Smooth muscle cell (in vitro differentiated cells): Measurements from ENCODE around the gene BNIP3. TPM values are rescaled to one million over a fixed set of nuclear protein-coding genes. Genes with fewer than 3 reads are reported as not detected.

ENCODE experiments used
- DNase-seq: peaks from one replicate; lab custom pipeline; 2025; ENCODE audit not compliant: unreplicated experiment; lab: John Stamatoyannopoulos, UW
- H2AFZ ChIP-seq: fragments of 200-600 bp; sonication (generic); 2 replicates; pipeline ENCODE4 v1.6.0; 2016; ENCODE audit warnings: antibody characterized with exemption, low read depth, mild to moderate bottlenecking
- H3F3A ChIP-seq: fragments of 200-600 bp; sonication (generic); 2 replicates; pipeline ENCODE4 v1.6.0; 2017; ENCODE audit warnings: antibody characterized with exemption, low read depth
- H3K27ac ChIP-seq: fragments of 200-600 bp; sonication (generic); 2 replicates; pipeline ENCODE4 v1.5.1; 2016; ENCODE audit warnings: low read depth, mild to moderate bottlenecking
- H3K27me3 ChIP-seq: fragments of 200-600 bp; sonication (generic); 2 replicates; pipeline ENCODE4 v1.6.1; 2016; ENCODE audit warnings: low read depth, mild to moderate bottlenecking
- H3K36me3 ChIP-seq: fragments of 200-600 bp; sonication (generic); 2 replicates; pipeline ENCODE4 v1.5.1; 2016; ENCODE audit warnings: low read depth
- H3K4me1 ChIP-seq: fragments of 200-600 bp; sonication (generic); 2 replicates; pipeline ENCODE4 v1.5.1; 2016; ENCODE audit warnings: low read depth
- H3K4me2 ChIP-seq: fragments of 200-600 bp; sonication (generic); 2 replicates; pipeline ENCODE4 v1.6.0; 2016; ENCODE audit warnings: mild to moderate bottlenecking
- H3K4me3 ChIP-seq: fragments of 200-600 bp; sonication (generic); 2 replicates; pipeline ENCODE4 v1.5.1; 2016; ENCODE audit warnings: mild to moderate bottlenecking
- H3K79me2 ChIP-seq: fragments of 200-600 bp; sonication (generic); 2 replicates; pipeline ENCODE4 v1.6.0; 2016; ENCODE audit warnings: low read depth, mild to moderate bottlenecking
- H3K9ac ChIP-seq: fragments of 200-600 bp; sonication (generic); 2 replicates; pipeline ENCODE4 v1.6.0; 2016; ENCODE audit warnings: low read depth
- H3K9me3 ChIP-seq: fragments of 200-600 bp; sonication (generic); replicated peaks from 2 replicates; pipeline ENCODE4 v1.5.1; 2016; ENCODE audit warnings: low read depth
- H4K20me1 ChIP-seq: fragments of 200-600 bp; sonication (generic); 2 replicates; pipeline ENCODE4 v1.6.0; 2016; ENCODE audit warnings: low read depth
- WGBS: methylation state at CpG from one replicate; pipeline ENCODE4 v1.1.7; 2016; ENCODE audit warnings: low lambda C conversion rate; 5-methylcytosine and 5-hydroxymethylcytosine counted together
- polyA plus RNA-seq: library from polyadenylated mRNA; unstranded; fragments of >200 nt; fragmentation: Nextera tagmentation; extraction: Ambion mirVana; gene quantifications from 2 replicates; pipeline ENCODE4 v1.2.1, GENCODE V29; 2016
- total RNA-seq: library from RNA; depleted of rRNA; stranded (reverse); fragments of >200 nt; gene quantifications from 2 replicates; pipeline ENCODE4 v1.2.3, GENCODE V29; 2014
- TF ChIP-seq, protein P1 (sequence below): fragments of 200-600 bp; sonication (generic); IDR thresholded peaks from 2 replicates; pipeline ENCODE4 v1.5.1; 2017; ENCODE audit warnings: borderline replicate concordance, mild to moderate bottlenecking, antibody characterized with exemption; ENCODE audit not compliant: insufficient read depth, poor library complexity, severe bottlenecking

BNIP3 gene
- total and polyA plus RNA-seq, 2 experiments from 2014 or later, result 213 to 292 TPM

DNA sequence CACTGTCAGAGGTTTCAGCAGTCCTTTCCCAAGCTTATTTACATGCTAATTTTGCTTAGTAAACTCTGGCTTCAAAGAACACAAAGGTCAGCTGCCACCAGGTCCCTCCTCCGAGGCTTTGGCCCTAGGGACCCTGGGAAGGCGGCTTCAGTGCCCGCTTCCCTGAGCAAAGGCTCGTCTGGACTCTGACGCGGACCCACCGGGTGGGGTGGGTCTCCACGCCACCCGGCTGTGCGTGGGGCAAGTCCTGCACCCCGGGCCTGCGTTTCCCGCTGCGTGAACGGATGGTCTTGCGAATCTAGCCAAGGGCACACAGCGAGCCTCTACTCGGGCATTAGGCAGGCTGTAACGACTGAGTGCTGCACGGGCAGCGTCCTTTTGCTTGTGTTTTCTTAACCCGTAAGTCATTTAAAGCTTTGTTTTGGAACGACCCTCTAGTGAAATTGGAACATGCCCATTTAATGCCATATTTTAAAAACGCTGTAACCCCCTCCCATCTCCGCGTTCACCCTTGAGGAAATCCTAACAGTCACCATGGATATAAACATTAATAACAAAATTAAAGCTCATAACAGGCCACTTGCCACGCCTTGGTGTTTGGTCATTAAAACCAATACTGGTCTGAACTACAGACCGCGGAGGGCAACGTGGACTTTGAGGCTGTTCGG lies 828 bp downstream of the BNIP3 start:
- H2AFZ ChIP-seq, result peak overlapping the region; percentile 48
- H3K79me2 ChIP-seq, result peaks cover 58% of the 10 kb centered on the region
- TF ChIP-seq, protein P1, sequence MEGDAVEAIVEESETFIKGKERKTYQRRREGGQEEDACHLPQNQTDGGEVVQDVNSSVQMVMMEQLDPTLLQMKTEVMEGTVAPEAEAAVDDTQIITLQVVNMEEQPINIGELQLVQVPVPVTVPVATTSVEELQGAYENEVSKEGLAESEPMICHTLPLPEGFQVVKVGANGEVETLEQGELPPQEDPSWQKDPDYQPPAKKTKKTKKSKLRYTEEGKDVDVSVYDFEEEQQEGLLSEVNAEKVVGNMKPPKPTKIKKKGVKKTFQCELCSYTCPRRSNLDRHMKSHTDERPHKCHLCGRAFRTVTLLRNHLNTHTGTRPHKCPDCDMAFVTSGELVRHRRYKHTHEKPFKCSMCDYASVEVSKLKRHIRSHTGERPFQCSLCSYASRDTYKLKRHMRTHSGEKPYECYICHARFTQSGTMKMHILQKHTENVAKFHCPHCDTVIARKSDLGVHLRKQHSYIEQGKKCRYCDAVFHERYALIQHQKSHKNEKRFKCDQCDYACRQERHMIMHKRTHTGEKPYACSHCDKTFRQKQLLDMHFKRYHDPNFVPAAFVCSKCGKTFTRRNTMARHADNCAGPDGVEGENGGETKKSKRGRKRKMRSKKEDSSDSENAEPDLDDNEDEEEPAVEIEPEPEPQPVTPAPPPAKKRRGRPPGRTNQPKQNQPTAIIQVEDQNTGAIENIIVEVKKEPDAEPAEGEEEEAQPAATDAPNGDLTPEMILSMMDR, result no peak
- no peak for DNase-seq
- H3K9ac ChIP-seq, result peak overlapping the region; percentile 46
- H3K36me3 ChIP-seq, result no peaks in the 10 kb centered on the region
- H3K4me2 ChIP-seq, result peak overlapping the region; percentile 97
- no peaks in the 10 kb centered on the region for H3K9me3 ChIP-seq
- 2% methylated on average over 31 of the region's 31 CpGs for WGBS
- peaks cover 14% of the 10 kb centered on the region for H3F3A ChIP-seq
- no peaks in the 10 kb centered on the region for H3K27me3 ChIP-seq
- peaks cover 54% of the 10 kb centered on the region for H4K20me1 ChIP-seq
- H3K27ac ChIP-seq, result peak overlapping the region; percentile 26
- H3K4me3 ChIP-seq, result peak overlapping the region; percentile 67
- H3K4me1 ChIP-seq, result peaks cover 23% of the 10 kb centered on the region

DNA sequence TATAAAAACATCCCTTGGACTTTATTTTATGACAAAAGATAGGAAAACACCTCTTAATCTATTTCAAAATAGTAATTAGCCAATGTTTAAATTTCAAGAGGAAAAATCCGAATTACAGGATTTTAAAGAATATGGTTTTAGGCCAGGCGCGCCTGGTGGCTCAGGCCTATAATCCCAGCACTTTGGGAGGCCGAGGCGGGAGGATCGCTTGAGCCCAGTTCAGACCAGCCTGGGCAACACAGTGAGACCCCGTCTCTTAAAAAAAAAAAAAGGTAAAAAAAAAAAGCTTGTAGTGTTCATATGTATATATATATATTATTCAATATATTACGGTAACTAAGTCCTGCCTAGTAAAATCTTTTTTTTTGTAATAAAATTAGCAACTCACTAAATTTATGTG lies 1.4 kb downstream of the BNIP3 start:
- TF ChIP-seq, protein P1, result no peak
- no peak for DNase-seq
- Histone ChIP-seq H3K36me3 (no peaks in the 10 kb centered on the region), H3K27me3 (no peaks in the 10 kb centered on the region), H3K9me3 (no peaks in the 10 kb centered on the region), H2AFZ (no peak overlapping the region), H4K20me1 (peaks cover 60% of the 10 kb centered on the region), H3K79me2 (peaks cover 64% of the 10 kb centered on the region), H3K4me3 (peak overlapping the region; percentile 67), H3K4me1 (peaks cover 23% of the 10 kb centered on the region), H3K27ac (peak overlapping the region; percentile 23), H3K9ac (peak overlapping the region; percentile 47), H3F3A (peaks cover 14% of the 10 kb centered on the region), H3K4me2 (peak overlapping the region; percentile 97)
- WGBS, result 75% methylated on average over 8 of the region's 8 CpGs

DNA sequence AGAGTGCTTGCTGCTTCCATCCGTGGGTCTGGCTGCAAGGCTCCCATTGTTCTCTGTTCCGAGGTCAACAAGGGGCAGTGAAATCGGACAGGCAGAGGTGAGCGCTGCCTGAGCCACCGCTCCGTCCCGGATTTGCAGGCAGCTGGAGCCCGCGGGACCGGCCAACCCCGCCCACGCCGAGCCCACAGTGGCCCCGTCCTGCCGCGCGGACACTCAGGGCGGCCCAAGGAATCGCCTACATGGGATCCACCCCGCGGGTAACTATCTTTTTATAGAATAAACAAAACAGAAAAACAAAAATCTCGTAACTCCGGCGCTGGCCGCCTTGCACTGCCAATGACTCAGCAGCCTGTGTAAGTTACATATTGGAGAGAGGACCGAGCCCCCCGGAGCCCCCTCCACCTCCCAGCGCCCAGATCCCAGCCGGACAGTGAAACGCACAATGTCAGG lies 1.9 kb downstream of the BNIP3 start:
- Histone ChIP-seq H3K9ac (peak overlapping the region; percentile 47), H4K20me1 (peaks cover 64% of the 10 kb centered on the region), H3K36me3 (no peaks in the 10 kb centered on the region), H3K79me2 (peaks cover 68% of the 10 kb centered on the region), H3K27me3 (no peaks in the 10 kb centered on the region), H3K4me1 (peaks cover 23% of the 10 kb centered on the region), H3F3A (peaks cover 14% of the 10 kb centered on the region), H3K4me3 (peak overlapping the region; percentile 67), H3K27ac (peak overlapping the region; percentile 23), H3K9me3 (no peaks in the 10 kb centered on the region), H3K4me2 (peak overlapping the region; percentile 97), H2AFZ (no peak overlapping the region)
- TF ChIP-seq, protein P1, result no peak
- no peak for DNase-seq
- WGBS, result 16% methylated on average over 30 of the region's 30 CpGs

DNA sequence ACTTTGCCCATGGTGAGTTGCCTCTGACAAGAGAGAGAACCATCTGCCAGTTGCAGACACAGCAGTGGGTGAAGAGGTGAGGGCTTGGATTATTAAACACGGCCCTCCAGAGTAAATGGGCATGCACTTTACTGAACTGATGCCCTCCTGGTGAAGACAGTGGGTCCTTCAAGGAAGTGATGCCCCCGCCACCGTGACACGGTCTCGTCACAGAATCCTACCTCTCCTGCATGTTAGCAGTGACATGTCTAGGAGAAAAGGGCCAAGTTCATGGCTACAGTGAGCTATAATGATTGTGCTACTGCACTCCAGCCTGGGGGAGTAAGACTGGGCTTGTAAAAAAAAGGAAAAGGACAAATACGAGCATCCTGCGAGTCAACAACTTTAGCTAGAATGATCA lies 2.4 kb downstream of the BNIP3 start:
- no peak for DNase-seq
- Histone ChIP-seq H3K4me3 (peak overlapping the region; percentile 67), H4K20me1 (peaks cover 70% of the 10 kb centered on the region), H2AFZ (no peak overlapping the region), H3K9me3 (no peaks in the 10 kb centered on the region), H3K4me1 (peaks cover 23% of the 10 kb centered on the region), H3K27me3 (no peaks in the 10 kb centered on the region), H3K4me2 (peak overlapping the region; percentile 97), H3K9ac (peak overlapping the region; percentile 47), H3F3A (peaks cover 14% of the 10 kb centered on the region), H3K27ac (no peak overlapping the region), H3K36me3 (no peaks in the 10 kb centered on the region), H3K79me2 (peaks cover 74% of the 10 kb centered on the region)
- TF ChIP-seq, protein P1, result no peak
- WGBS, result 59% methylated on average over 7 of the region's 7 CpGs
